Measurements from ENCODE around the gene CPT1B. TPM values are rescaled to one million over a fixed set of nuclear protein-coding genes. Genes with fewer than 3 reads are reported as not detected.
"Not testable (repeated sequence)": the region's sequence is repeated elsewhere in the genome, so short reads cannot be mapped to it uniquely, and the experiment has no call there.

Gene CPT1B
- total RNA-seq, 1 donor from 2014 or later: 27.1 TPM

DNA sequence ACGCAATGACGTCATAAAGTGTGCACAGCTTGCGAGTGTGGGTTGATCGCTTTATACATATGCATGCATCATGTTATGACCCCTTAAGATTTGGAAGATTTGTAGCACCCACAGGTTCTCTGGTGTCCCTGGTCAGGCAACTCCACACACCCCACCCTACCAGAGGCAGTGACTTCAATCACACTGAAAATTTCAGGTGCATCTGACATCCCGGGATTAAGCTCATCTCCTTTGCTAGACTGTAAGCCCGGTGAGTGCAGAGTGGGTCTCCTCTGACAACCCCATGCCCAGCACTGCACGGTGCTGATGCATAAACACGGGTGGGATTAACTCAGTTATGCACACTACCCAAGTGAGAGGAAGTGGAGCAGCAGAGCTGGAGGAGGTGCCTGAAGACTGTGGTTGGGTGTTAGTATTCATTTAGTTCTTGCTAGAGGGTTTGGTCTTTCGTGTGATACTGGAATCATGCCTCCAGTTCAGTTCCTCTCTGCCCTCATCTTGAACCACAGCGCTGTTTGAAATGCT, 43.2 kb upstream of the CPT1B start:
- H3K9ac ChIP-seq (ENCODE audit: low read depth in 1 of 3, low read length in 3 of 3): peak overlapping the region in 2 of 3 donors; percentile 33 to 46
- H3K4me1 ChIP-seq (ENCODE audit: control insufficient read depth in 3 of 3, insufficient read depth in 3 of 3, low read length in 3 of 3): peaks cover 27 to 35% (median 32%) of the 10 kb centered on the region in 3 donors
- no peaks in the 10 kb centered on the region for H3K9me3 ChIP-seq (ENCODE audit: control insufficient read depth in 3 of 3, low read length in 3 of 3)
- H3K27ac ChIP-seq (ENCODE audit: low read depth, low read length): no peak overlapping the region
- peaks cover 0 to 13% (median 8%) of the 10 kb centered on the region in 3 donors for H3K27me3 ChIP-seq (ENCODE audit: control insufficient read depth in 3 of 3, insufficient read depth in 3 of 3, low read length in 3 of 3)
- H3K36me3 ChIP-seq (ENCODE audit: control insufficient read depth in 3 of 3, insufficient read depth in 3 of 3, low read length in 3 of 3): peaks cover 0 to 5% (median 3%) of the 10 kb centered on the region in 3 donors
- peak overlapping the region in 2 of 3 donors; percentile 15 to 20 for H3K4me3 ChIP-seq (ENCODE audit: low read length in 3 of 3)

DNA sequence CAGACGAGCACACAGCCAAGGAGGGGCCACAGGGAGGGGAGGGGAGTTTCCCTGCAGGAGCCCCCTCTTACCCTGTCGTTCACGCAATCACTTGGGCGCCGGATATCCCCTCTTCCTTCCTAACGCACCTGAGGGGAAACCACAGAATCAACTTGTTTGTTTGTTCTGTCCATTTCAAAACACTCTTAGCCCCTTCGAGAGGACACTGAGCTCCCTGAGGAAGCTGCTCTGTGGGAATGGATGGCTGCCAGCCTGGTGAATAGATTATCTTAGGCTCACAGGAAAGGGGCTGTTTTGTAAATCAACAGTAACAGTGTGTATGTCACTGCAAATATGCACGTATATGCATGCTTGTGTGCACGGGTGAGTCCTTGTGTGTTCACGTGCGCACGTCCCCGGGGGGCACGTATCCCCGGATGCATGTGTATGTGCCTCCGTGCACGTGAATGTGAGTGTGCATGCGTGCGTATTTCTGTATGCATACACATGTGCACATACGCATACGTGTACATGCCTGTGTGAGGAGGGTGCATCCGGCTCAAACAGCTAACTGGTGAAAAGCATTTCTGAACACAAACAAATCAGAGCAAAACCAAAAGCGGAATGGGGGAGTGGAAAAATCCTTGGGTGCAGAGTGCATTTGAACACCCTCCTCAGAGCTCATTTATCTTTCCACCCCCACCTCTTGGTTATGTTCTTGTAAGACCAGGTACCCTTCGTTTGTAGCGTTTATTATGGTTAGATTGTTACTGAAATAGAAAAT, 42.5 kb upstream of the CPT1B start:
- H3K27ac ChIP-seq (ENCODE audit: low read depth, low read length): no peak overlapping the region
- H3K27me3 ChIP-seq (ENCODE audit: control insufficient read depth in 3 of 3, insufficient read depth in 3 of 3, low read length in 3 of 3): peaks cover 0 to 13% (median 8%) of the 10 kb centered on the region in 3 donors
- H3K4me3 ChIP-seq (ENCODE audit: low read length in 3 of 3): peak overlapping the region; percentile 15 to 20 (median 19)
- no peaks in the 10 kb centered on the region for H3K9me3 ChIP-seq (ENCODE audit: control insufficient read depth in 3 of 3, low read length in 3 of 3)
- H3K9ac ChIP-seq (ENCODE audit: low read depth in 1 of 3, low read length in 3 of 3): no peak overlapping the region
- peaks cover 0 to 4% (median 3%) of the 10 kb centered on the region in 3 donors for H3K36me3 ChIP-seq (ENCODE audit: control insufficient read depth in 3 of 3, insufficient read depth in 3 of 3, low read length in 3 of 3)
- peaks cover 27 to 33% (median 32%) of the 10 kb centered on the region in 3 donors for H3K4me1 ChIP-seq (ENCODE audit: control insufficient read depth in 3 of 3, insufficient read depth in 3 of 3, low read length in 3 of 3)

DNA sequence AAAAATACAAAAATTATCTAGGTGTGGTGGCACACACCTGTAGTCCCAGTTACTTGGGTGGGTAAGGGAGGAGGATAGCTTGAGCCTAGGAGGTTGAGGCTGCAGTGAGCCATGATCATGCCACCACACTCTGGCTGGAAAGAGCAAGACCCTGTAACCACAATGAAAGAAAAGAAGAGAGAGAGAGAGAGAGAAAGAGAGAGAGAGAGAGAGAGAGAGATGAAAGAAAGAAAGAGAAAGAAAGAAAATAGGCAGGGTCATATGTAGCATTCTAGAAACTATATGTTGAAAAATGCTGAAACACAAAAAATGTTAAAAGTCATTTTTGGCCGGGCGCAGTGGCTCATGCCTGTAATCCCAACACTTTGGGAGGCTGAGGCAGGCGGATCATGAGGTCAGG, 36.1 kb upstream of the CPT1B start:
- not testable (repeated sequence) for H3K36me3 ChIP-seq (ENCODE audit: control insufficient read depth in 3 of 3, insufficient read depth in 3 of 3, low read length in 3 of 3); H3K4me3 ChIP-seq (ENCODE audit: low read length in 3 of 3); H3K9ac ChIP-seq (ENCODE audit: low read depth in 1 of 3, low read length in 3 of 3); H3K27me3 ChIP-seq (ENCODE audit: control insufficient read depth in 3 of 3, insufficient read depth in 3 of 3, low read length in 3 of 3); H3K27ac ChIP-seq (ENCODE audit: low read depth, low read length); H3K4me1 ChIP-seq (ENCODE audit: control insufficient read depth in 3 of 3, insufficient read depth in 3 of 3, low read length in 3 of 3); H3K9me3 ChIP-seq (ENCODE audit: control insufficient read depth in 3 of 3, low read length in 3 of 3)

DNA sequence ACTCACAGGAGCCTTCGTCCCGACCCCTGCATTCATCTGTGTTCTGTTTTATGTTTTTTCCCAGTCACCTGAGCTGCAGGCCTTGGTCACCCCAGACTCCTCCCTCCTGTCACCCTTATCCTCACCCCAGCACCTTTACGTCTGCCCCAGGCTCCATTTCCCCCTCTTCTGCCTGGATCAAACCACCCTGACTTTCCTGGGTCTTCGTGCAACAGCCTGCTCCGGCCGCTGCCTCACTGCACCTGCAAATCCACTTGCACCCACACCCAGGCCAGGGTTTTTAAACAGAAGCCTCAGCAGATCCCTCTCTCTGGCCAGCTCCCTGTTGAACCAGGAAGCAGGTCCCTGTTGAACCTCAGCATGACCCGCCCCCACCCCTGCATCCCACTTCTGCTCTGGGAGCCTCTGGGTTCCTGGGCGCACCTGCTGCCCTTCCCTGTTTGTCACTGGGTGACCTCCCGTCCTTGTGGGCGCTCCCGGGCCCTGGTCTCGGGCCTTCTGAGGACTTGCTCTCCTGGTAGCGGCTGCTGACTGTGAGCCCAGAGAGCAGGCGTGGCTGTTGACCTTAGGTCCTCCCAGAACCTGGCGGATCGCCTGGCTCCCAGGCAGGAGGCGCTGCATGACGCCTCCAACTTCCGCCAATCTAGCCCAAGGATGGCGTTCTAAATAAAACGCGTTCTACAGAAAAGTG, 35.2 kb upstream of the CPT1B start:
- H3K9ac ChIP-seq (ENCODE audit: low read depth in 1 of 3, low read length in 3 of 3): peak overlapping the region in 1 of 3 donors; percentile 54
- H3K4me1 ChIP-seq (ENCODE audit: control insufficient read depth in 3 of 3, insufficient read depth in 3 of 3, low read length in 3 of 3): peaks cover 0 to 7% (median 3%) of the 10 kb centered on the region in 3 donors
- H3K4me3 ChIP-seq (ENCODE audit: low read length in 3 of 3): no peak overlapping the region
- peaks cover 3 to 10% (median 8%) of the 10 kb centered on the region in 3 donors for H3K27me3 ChIP-seq (ENCODE audit: control insufficient read depth in 3 of 3, insufficient read depth in 3 of 3, low read length in 3 of 3)
- peak overlapping the region; percentile 41 for H3K27ac ChIP-seq (ENCODE audit: low read depth, low read length)
- no peaks in the 10 kb centered on the region for H3K36me3 ChIP-seq (ENCODE audit: control insufficient read depth in 3 of 3, insufficient read depth in 3 of 3, low read length in 3 of 3)
- no peaks in the 10 kb centered on the region for H3K9me3 ChIP-seq (ENCODE audit: control insufficient read depth in 3 of 3, low read length in 3 of 3)

DNA sequence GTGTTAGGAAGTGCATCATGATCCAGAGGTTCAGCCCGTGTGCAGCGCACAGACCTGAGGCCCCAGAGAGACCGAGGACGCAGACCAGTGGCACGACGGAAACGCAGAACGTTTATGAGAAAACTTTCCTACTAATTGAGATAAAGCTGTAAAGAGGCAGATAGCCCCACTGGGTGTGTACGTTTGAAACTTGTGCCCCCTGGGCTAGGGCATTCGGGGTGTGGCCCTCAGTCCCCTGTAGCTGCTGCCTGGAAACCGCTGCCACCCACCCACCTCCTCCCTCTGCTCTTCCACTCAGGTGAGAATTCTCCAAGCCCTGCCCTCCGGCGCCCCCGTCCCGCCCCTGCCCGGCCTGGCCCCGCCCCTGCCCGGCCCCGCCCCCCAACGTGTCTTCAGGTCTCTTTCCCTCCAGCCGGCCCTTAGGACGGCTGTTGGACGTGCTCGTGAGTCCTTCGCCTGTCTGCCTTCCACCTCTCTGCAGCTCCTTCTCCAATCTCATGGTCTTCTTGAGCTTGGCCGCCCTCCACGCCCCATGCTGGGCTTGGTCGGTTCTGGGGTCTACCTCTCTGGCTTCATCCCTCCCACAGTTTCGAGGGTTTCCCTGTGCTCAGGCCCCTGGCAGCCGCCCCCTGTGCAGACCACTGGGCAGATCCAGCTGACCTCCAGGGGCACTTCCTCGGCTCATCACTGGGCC, 34.4 kb upstream of the CPT1B start:
- no peak overlapping the region for H3K4me3 ChIP-seq (ENCODE audit: low read length in 3 of 3)
- peaks cover 7 to 13% (median 12%) of the 10 kb centered on the region in 3 donors for H3K27me3 ChIP-seq (ENCODE audit: control insufficient read depth in 3 of 3, insufficient read depth in 3 of 3, low read length in 3 of 3)
- no peaks in the 10 kb centered on the region for H3K36me3 ChIP-seq (ENCODE audit: control insufficient read depth in 3 of 3, insufficient read depth in 3 of 3, low read length in 3 of 3)
- no peak overlapping the region for H3K27ac ChIP-seq (ENCODE audit: low read depth, low read length)
- no peak overlapping the region for H3K9ac ChIP-seq (ENCODE audit: low read depth in 1 of 3, low read length in 3 of 3)
- H3K4me1 ChIP-seq (ENCODE audit: control insufficient read depth in 3 of 3, insufficient read depth in 3 of 3, low read length in 3 of 3): peaks cover 0 to 7% (median 3%) of the 10 kb centered on the region in 3 donors
- H3K9me3 ChIP-seq (ENCODE audit: control insufficient read depth in 3 of 3, low read length in 3 of 3): no peaks in the 10 kb centered on the region

DNA sequence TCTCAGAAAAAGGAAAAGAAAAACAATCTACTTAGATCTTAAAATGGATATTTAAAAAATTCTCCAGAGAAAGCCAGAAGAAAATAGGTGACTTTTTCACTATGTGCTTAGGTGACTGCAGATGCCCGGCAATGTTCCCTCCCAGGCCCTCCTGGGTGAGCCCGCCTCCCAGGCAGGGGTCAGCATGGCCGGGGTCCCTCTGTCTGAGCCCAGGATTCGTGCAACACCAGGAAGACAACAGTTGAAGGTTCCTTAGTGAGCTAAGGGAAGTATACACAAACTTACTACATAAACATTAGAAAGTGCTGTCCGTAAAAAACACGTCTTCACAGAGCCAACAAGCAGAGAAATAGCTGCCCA, 33.9 kb upstream of the CPT1B start:
- no peak overlapping the region for H3K27ac ChIP-seq (ENCODE audit: low read depth, low read length)
- H3K4me1 ChIP-seq (ENCODE audit: control insufficient read depth in 3 of 3, insufficient read depth in 3 of 3, low read length in 3 of 3): peaks cover 0 to 7% (median 3%) of the 10 kb centered on the region in 3 donors
- H3K36me3 ChIP-seq (ENCODE audit: control insufficient read depth in 3 of 3, insufficient read depth in 3 of 3, low read length in 3 of 3): no peaks in the 10 kb centered on the region
- H3K9me3 ChIP-seq (ENCODE audit: control insufficient read depth in 3 of 3, low read length in 3 of 3): no peaks in the 10 kb centered on the region
- no peak overlapping the region for H3K4me3 ChIP-seq (ENCODE audit: low read length in 3 of 3)
- H3K9ac ChIP-seq (ENCODE audit: low read depth in 1 of 3, low read length in 3 of 3): no peak overlapping the region
- peaks cover 9 to 18% (median 16%) of the 10 kb centered on the region in 3 donors for H3K27me3 ChIP-seq (ENCODE audit: control insufficient read depth in 3 of 3, insufficient read depth in 3 of 3, low read length in 3 of 3)

DNA sequence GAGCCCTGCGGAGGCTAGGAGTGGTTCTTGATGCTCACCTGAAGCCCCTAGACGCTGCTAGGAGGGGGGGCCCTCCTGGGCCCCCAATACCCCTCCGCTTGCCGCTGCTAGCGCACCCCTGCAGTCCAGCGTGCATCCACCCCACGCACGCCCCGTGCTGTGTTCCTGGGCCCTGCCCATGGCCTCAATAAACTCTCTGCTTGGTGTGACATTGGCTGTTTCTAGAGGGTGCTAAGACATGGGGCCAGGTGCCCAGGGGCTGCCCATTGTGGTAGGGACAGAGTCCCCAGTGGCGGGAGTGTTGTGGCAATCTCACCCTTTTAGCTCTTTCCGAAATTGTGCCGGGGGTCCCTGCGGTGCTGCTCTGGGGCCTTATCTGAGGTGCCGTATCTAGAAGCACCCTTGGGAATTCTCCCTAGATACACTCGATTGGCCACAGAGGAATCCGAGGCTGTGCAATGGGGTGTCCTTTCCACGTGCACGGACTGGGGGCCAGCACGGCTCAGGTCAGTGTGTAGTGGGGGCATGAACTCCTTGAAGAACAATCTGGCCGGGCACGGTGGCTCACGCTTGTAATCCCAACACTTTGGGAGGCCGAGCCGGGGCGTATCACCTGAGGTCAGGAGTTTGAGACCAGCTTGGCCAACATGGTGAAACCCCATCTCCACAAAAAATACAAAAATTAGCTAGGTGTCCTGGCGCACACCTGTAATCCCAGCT, 33.3 kb upstream of the CPT1B start:
- no peak overlapping the region for H3K4me3 ChIP-seq (ENCODE audit: low read length in 3 of 3)
- peaks cover 12 to 21% (median 17%) of the 10 kb centered on the region in 3 donors for H3K27me3 ChIP-seq (ENCODE audit: control insufficient read depth in 3 of 3, insufficient read depth in 3 of 3, low read length in 3 of 3)
- H3K9ac ChIP-seq (ENCODE audit: low read depth in 1 of 3, low read length in 3 of 3): no peak overlapping the region
- no peaks in the 10 kb centered on the region for H3K9me3 ChIP-seq (ENCODE audit: control insufficient read depth in 3 of 3, low read length in 3 of 3)
- H3K4me1 ChIP-seq (ENCODE audit: control insufficient read depth in 3 of 3, insufficient read depth in 3 of 3, low read length in 3 of 3): peaks cover 0 to 7% (median 3%) of the 10 kb centered on the region in 3 donors
- no peaks in the 10 kb centered on the region for H3K36me3 ChIP-seq (ENCODE audit: control insufficient read depth in 3 of 3, insufficient read depth in 3 of 3, low read length in 3 of 3)
- no peak overlapping the region for H3K27ac ChIP-seq (ENCODE audit: low read depth, low read length)

DNA sequence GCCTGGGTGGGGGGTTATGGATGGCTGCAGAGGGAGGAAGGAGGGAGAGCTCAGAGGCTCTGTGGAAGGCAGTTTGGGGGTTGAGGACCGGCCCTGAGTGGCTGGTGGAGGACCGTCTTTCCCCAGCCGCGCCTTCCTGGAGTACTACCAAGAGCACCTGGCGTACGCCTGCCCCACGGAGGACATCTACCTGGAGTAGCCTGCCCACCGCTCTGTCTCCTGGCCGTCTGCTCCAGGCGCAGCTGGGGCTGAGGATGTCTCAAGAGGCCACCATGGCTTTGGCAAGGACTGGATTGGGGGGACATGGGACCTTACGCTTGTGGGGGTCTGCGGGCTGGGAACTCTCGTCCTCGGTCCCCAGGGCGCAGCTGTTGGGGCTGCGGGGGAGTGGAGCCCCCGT, 32.4 kb upstream of the CPT1B start:
- Histone ChIP-seq H3K4me3 (ENCODE audit: low read length in 3 of 3) (no peak overlapping the region), H3K4me1 (ENCODE audit: control insufficient read depth in 3 of 3, insufficient read depth in 3 of 3, low read length in 3 of 3) (peaks cover 0 to 7% (median 3%) of the 10 kb centered on the region in 3 donors), H3K27ac (ENCODE audit: low read depth, low read length) (no peak overlapping the region), H3K9ac (ENCODE audit: low read depth in 1 of 3, low read length in 3 of 3) (no peak overlapping the region), H3K36me3 (ENCODE audit: control insufficient read depth in 3 of 3, insufficient read depth in 3 of 3, low read length in 3 of 3) (no peaks in the 10 kb centered on the region), H3K9me3 (ENCODE audit: control insufficient read depth in 3 of 3, low read length in 3 of 3) (no peaks in the 10 kb centered on the region), H3K27me3 (ENCODE audit: control insufficient read depth in 3 of 3, insufficient read depth in 3 of 3, low read length in 3 of 3) (peaks cover 12 to 26% (median 24%) of the 10 kb centered on the region in 3 donors)

DNA sequence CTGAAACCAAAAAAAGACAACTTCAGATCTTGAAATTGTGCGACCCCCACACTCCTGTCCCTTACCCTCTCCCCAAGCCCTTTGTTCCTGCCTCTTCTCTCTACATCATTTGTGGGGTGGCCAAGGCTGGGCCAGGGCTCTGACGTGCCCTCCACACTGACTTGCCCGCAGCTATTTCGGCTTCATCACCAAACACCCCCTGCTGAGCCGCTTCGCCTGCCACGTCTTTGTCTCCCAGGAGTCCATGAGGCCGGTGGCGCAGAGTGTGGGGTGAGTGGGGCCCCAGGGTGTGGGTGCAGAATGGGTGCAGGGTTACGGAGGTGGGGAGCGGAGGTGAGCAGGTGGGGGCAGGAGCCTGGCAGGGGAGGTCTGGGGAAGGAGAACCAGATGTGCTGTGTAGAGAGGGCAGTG, 31.8 kb upstream of the CPT1B start:
- Histone ChIP-seq H3K27ac (ENCODE audit: low read depth, low read length) (no peak overlapping the region), H3K27me3 (ENCODE audit: control insufficient read depth in 3 of 3, insufficient read depth in 3 of 3, low read length in 3 of 3) (peaks cover 13 to 31% (median 30%) of the 10 kb centered on the region in 3 donors), H3K36me3 (ENCODE audit: control insufficient read depth in 3 of 3, insufficient read depth in 3 of 3, low read length in 3 of 3) (no peaks in the 10 kb centered on the region), H3K4me3 (ENCODE audit: low read length in 3 of 3) (no peak overlapping the region), H3K9me3 (ENCODE audit: control insufficient read depth in 3 of 3, low read length in 3 of 3) (no peaks in the 10 kb centered on the region), H3K9ac (ENCODE audit: low read depth in 1 of 3, low read length in 3 of 3) (no peak overlapping the region), H3K4me1 (ENCODE audit: control insufficient read depth in 3 of 3, insufficient read depth in 3 of 3, low read length in 3 of 3) (peaks cover 0 to 7% (median 3%) of the 10 kb centered on the region in 3 donors)

Data from skeletal muscle tissue (tissue), 4 donors.